Measurements from ENCODE around the gene DTNBP1. TPM values are rescaled to one million over a fixed set of nuclear protein-coding genes. Genes with fewer than 3 reads are reported as not detected.

The DTNBP1 gene
- total RNA-seq, 6 experiments from 2014 or later: 3.4 to 8.6 (median 5.7) TPM

- no peaks in the 10 kb centered on the region for H3K9me3 ChIP-seq
- TF ChIP-seq, protein P1, sequence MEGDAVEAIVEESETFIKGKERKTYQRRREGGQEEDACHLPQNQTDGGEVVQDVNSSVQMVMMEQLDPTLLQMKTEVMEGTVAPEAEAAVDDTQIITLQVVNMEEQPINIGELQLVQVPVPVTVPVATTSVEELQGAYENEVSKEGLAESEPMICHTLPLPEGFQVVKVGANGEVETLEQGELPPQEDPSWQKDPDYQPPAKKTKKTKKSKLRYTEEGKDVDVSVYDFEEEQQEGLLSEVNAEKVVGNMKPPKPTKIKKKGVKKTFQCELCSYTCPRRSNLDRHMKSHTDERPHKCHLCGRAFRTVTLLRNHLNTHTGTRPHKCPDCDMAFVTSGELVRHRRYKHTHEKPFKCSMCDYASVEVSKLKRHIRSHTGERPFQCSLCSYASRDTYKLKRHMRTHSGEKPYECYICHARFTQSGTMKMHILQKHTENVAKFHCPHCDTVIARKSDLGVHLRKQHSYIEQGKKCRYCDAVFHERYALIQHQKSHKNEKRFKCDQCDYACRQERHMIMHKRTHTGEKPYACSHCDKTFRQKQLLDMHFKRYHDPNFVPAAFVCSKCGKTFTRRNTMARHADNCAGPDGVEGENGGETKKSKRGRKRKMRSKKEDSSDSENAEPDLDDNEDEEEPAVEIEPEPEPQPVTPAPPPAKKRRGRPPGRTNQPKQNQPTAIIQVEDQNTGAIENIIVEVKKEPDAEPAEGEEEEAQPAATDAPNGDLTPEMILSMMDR (IDR thresholded peaks at IDR 0.05): no peak
- no peak for TF ChIP-seq POLR2A (IDR thresholded peaks at IDR 0.05)
- WGBS (ENCODE audit: insufficient coverage, low coverage, low lambda C conversion rate, missing lambda C conversion rate): 56% methylated on average over 5 of the region's 6 CpGs
- peak; percentile 35 to 69 (median 50) for ATAC-seq
- intact Hi-C loops (cut with DNase I): no loop called here
- no peak overlapping the region for H3K4me3 ChIP-seq
- DNase-seq: no peak
- H3K27ac ChIP-seq: no peak overlapping the region
- no peaks in the 10 kb centered on the region for H3K4me1 ChIP-seq
- no peaks in the 10 kb centered on the region for H3K27me3 ChIP-seq
- no peaks in the 10 kb centered on the region for H3K36me3 ChIP-seq
Observed at GRCh38 chr6:15551798-15552197, 111.0 kb downstream of the DTNBP1 start.

DNA sequence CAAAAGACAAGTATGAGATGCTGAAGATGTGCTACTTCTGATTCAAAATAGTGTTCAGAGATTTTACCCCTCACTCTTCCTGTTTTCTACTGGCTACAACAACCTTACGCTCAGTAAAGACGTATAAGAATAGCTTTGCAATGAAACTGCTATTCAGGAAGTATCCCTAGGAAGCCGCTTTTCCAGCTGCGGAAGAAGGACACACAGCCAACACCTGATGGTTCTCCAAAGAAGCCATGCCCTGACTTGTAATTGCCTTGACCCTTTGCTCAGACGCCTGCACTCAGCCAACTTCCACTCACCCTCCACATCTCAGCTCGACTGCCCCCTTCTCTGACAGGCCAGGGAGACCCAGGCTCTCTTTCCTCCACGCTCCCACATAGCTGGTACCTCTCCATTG lies 111.6 kb downstream of the DTNBP1 start:
- Histone ChIP-seq H3K9me3 (no peaks in the 10 kb centered on the region), H3K36me3 (no peaks in the 10 kb centered on the region), H3K4me3 (no peak overlapping the region), H3K27ac (no peak overlapping the region), H3K4me1 (no peaks in the 10 kb centered on the region), H3K27me3 (no peaks in the 10 kb centered on the region)
- DNase-seq: no peak
- TF ChIP-seq, protein P1 (IDR thresholded peaks at IDR 0.05): no peak
- TF ChIP-seq POLR2A (IDR thresholded peaks at IDR 0.05): no peak
- ATAC-seq: peak in 2 of 4 donors; percentile 9 to 24
- WGBS (ENCODE audit: insufficient coverage, low coverage, low lambda C conversion rate, missing lambda C conversion rate): 88% methylated on average over 7 of the region's 7 CpGs
- intact Hi-C loops (cut with DNase I): no loop called here

GRCh38 chr6:15550546-15551123 lies 112.2 kb downstream of the DTNBP1 start:
- H3K36me3 ChIP-seq: no peaks in the 10 kb centered on the region
- TF ChIP-seq, protein P1 (IDR thresholded peaks at IDR 0.05): no peak
- TF ChIP-seq POLR2A (IDR thresholded peaks at IDR 0.05): no peak
- ATAC-seq (no peak), DNase-seq (no peak)
- no peak overlapping the region for H3K27ac ChIP-seq
- intact Hi-C loops (cut with DNase I): no loop called here
- WGBS (ENCODE audit: insufficient coverage, low coverage, low lambda C conversion rate, missing lambda C conversion rate): 70% methylated on average over 2 of the region's 2 CpGs
- no peaks in the 10 kb centered on the region for H3K27me3 ChIP-seq
- no peak overlapping the region for H3K4me3 ChIP-seq
- no peaks in the 10 kb centered on the region for H3K9me3 ChIP-seq
- no peaks in the 10 kb centered on the region for H3K4me1 ChIP-seq

DNA sequence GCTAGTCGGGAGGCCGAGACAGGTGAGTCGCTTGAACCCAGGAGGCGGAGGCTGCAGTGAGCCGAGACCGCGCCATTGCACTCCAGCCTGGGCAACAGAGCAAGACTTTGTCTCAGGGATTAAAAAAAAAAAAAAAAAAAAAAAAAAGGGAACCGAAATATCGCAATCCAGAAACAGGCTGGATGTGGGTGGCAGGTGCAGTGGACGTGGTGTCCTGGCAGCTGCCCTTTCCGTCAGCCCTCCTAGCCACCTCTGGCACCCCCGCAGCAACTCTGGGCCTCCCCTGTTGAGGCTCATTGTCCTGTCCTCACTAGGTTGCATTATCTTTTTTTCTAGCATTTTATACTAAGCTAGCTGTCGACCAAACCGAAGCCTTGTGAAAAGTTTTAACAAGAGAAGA lies 113.5 kb downstream of the DTNBP1 start:
- intact Hi-C loops (cut with DNase I): no loop called here
- no peak overlapping the region for H3K4me3 ChIP-seq
- WGBS (ENCODE audit: insufficient coverage, low coverage, low lambda C conversion rate, missing lambda C conversion rate): 37% methylated on average over 4 of the region's 14 CpGs
- no peaks in the 10 kb centered on the region for H3K4me1 ChIP-seq
- H3K36me3 ChIP-seq: no peaks in the 10 kb centered on the region
- no peak overlapping the region for H3K27ac ChIP-seq
- H3K9me3 ChIP-seq: no peaks in the 10 kb centered on the region
- no peak for TF ChIP-seq POLR2A (IDR thresholded peaks at IDR 0.05)
- TF ChIP-seq, protein P1 (IDR thresholded peaks at IDR 0.05): no peak
- ATAC-seq: no peak
- H3K27me3 ChIP-seq: no peaks in the 10 kb centered on the region
- no peak for DNase-seq

- Histone ChIP-seq H3K36me3 (no peaks in the 10 kb centered on the region), H3K9me3 (no peaks in the 10 kb centered on the region), H3K4me1 (no peaks in the 10 kb centered on the region), H3K27me3 (no peaks in the 10 kb centered on the region), H3K27ac (no peak overlapping the region), H3K4me3 (no peak overlapping the region)
- TF ChIP-seq, protein P1 (IDR thresholded peaks at IDR 0.05): no peak
- TF ChIP-seq POLR2A (IDR thresholded peaks at IDR 0.05): no peak
- no peak for ATAC-seq
- 77% methylated on average over 5 of the region's 5 CpGs for WGBS (ENCODE audit: insufficient coverage, low coverage, low lambda C conversion rate, missing lambda C conversion rate)
- no peak for DNase-seq
- intact Hi-C loops (cut with DNase I): no loop called here
Observed at GRCh38 chr6:15547400-15547799, 115.4 kb downstream of the DTNBP1 start.
